ENCODE measurements around the gene PDCD1. TPM values are rescaled to one million over a fixed set of nuclear protein-coding genes. Genes with fewer than 3 reads are reported as not detected.

Gene PDCD1
- total RNA-seq, 6 donors from 2014 or later, result 0.49 to 4.2 (median 0.91) TPM; not detected in 1

- H3K4me1 ChIP-seq, result peaks cover 0 to 15% (median 0%) of the 10 kb centered on the region in 4 donors
- TF ChIP-seq CTCF (IDR thresholded peaks at IDR 0.05) (no peak), POLR2A (IDR thresholded peaks at IDR 0.05) (no peak), EP300 (IDR thresholded peaks at IDR 0.05) (no peak), POLR2AphosphoS5 (IDR thresholded peaks at IDR 0.05) (no peak)
- ATAC-seq (ENCODE audit: low FRiP score in 2 of 2) (no peak), DNase-seq (no peak)
- H3K27me3 ChIP-seq, result no peaks in the 10 kb centered on the region
- WGBS, 2 donors, result 70 to 92% methylated on average over 3 to 17 of the region's 17 CpGs
- H3K4me3 ChIP-seq, result no peak overlapping the region
- H3K9me3 ChIP-seq, result no peaks in the 10 kb centered on the region
- H3K27ac ChIP-seq, result no peak overlapping the region
- H3K36me3 ChIP-seq, result no peaks in the 10 kb centered on the region
Observed at GRCh38 chr2:241814393-241814642, 44.4 kb downstream of the PDCD1 start.

GRCh38 chr2:241813644-241814392 is 44.9 kb downstream of the PDCD1 start:
- 58 to 59% methylated on average over 6 to 20 of the region's 20 CpGs for whole genome bisulfite sequencing, 2 donors
- DNase-seq, result peak in 1 of 2 donors; percentile 41
- Histone ChIP-seq H3K27ac (no peak overlapping the region), H3K27me3 (no peaks in the 10 kb centered on the region), H3K36me3 (no peaks in the 10 kb centered on the region), H3K4me1 (peaks cover 0 to 15% (median 0%) of the 10 kb centered on the region in 4 donors), H3K4me3 (no peak overlapping the region), H3K9me3 (no peaks in the 10 kb centered on the region)
- no peak for ATAC-seq (ENCODE audit: low FRiP score in 2 of 2)
- TF ChIP-seq POLR2A (IDR thresholded peaks at IDR 0.05) (no peak), EP300 (IDR thresholded peaks at IDR 0.05) (no peak), CTCF (IDR thresholded peaks at IDR 0.05) (no peak), POLR2AphosphoS5 (IDR thresholded peaks at IDR 0.05) (no peak)

- no peaks in the 10 kb centered on the region for H3K27me3 ChIP-seq
- ATAC-seq (ENCODE audit: low FRiP score in 2 of 2), result no peak
- WGBS, 2 donors, result 82 to 89% methylated on average over 13 to 40 of the region's 40 CpGs
Observed at GRCh38 chr2:241812730-241813643, 45.7 kb downstream of the PDCD1 start.

GRCh38 chr2:241811952-241812729 is 46.6 kb downstream of the PDCD1 start:
- no peak for TF ChIP-seq POLR2A (IDR thresholded peaks at IDR 0.05)
- no peak for TF ChIP-seq POLR2AphosphoS5 (IDR thresholded peaks at IDR 0.05)
- no peak for TF ChIP-seq CTCF (IDR thresholded peaks at IDR 0.05)
- no peak for TF ChIP-seq EP300 (IDR thresholded peaks at IDR 0.05)
- 83 to 92% methylated on average over 1 to 19 of the region's 20 CpGs for WGBS, 2 donors
- Histone ChIP-seq H3K4me3 (no peak overlapping the region), H3K27ac (no peak overlapping the region), H3K27me3 (no peaks in the 10 kb centered on the region), H3K4me1 (peaks cover 0 to 5% (median 0%) of the 10 kb centered on the region in 4 donors), H3K36me3 (no peaks in the 10 kb centered on the region), H3K9me3 (no peaks in the 10 kb centered on the region)
- ATAC-seq (ENCODE audit: low FRiP score in 2 of 2) (no peak), DNase-seq (peak in 1 of 2 donors; percentile 61)

More at GRCh38 chr2:241812730-241813643, 45.7 kb downstream of the PDCD1 start:
- peak in 1 of 2 donors; percentile 79 for DNase-seq
- TF ChIP-seq POLR2A (IDR thresholded peaks at IDR 0.05) (no peak), POLR2AphosphoS5 (IDR thresholded peaks at IDR 0.05) (no peak)
- Histone ChIP-seq H3K36me3 (no peaks in the 10 kb centered on the region), H3K4me3 (no peak overlapping the region), H3K4me1 (peaks cover 0 to 13% (median 0%) of the 10 kb centered on the region in 4 donors), H3K27ac (no peak overlapping the region), H3K9me3 (no peaks in the 10 kb centered on the region)

Measured in upper lobe of left lung (tissue), 6 donors.